Glomerular endothelial cell (primary cell): Measurements from ENCODE around the gene MGST3. TPM values are rescaled to one million over a fixed set of nuclear protein-coding genes. Genes with fewer than 3 reads are reported as not detected.
"Not testable (repeated sequence)": the region's sequence is repeated elsewhere in the genome, so short reads cannot be mapped to it uniquely, and the experiment has no call there.

Experiments
- DNase-seq: peaks from one replicate; pipeline ENCODE4 v3.0.0-alpha.2; 2011; ENCODE audit warnings: low read depth, low spot score; ENCODE audit errors: extremely low read depth
- total RNA-seq: library from RNA; depleted of rRNA; stranded (reverse); fragments of >200 nt; gene quantifications from 2 replicates; pipeline ENCODE4 v1.2.3, GENCODE V29; 2015

Gene MGST3
- total RNA-seq, 1 donor from 2014 or later, result 227 TPM

- no peak for DNase-seq
Observed at GRCh38 chr1:165648919-165649572, 18.0 kb downstream of the MGST3 start.

GRCh38 chr1:165650981-165651625 is 20.1 kb downstream of the MGST3 start:
- DNase-seq, result no peak

GRCh38 chr1:165658766-165659580 is 27.9 kb downstream of the MGST3 start:
- DNase-seq, result not testable (repeated sequence)

GRCh38 chr1:165659581-165659895 is 28.5 kb downstream of the MGST3 start:
- no peak for DNase-seq

- DNase-seq, result no peak
Observed at GRCh38 chr1:165661703-165662102, 30.7 kb downstream of the MGST3 start.

GRCh38 chr1:165662186-165662585 is 31.2 kb downstream of the MGST3 start:
- DNase-seq, result no peak

- DNase-seq, result no peak
Observed at GRCh38 chr1:165666152-165666825, 35.3 kb downstream of the MGST3 start.

GRCh38 chr1:165668184-165668583 is 37.1 kb downstream of the MGST3 start:
- no peak for DNase-seq

GRCh38 chr1:165671526-165671925 is 40.5 kb downstream of the MGST3 start:
- DNase-seq, result no peak

- DNase-seq, result no peak
Observed at GRCh38 chr1:165674599-165674998, 43.6 kb downstream of the MGST3 start.

GRCh38 chr1:165675794-165676193 is 44.8 kb downstream of the MGST3 start:
- no peak for DNase-seq

GRCh38 chr1:165678509-165678908 is 47.5 kb downstream of the MGST3 start:
- DNase-seq, result no peak

- DNase-seq, result no peak
Observed at GRCh38 chr1:165679282-165680036, 48.4 kb downstream of the MGST3 start.

- DNase-seq, result no peak
Observed at GRCh38 chr1:165680303-165680702, 49.3 kb downstream of the MGST3 start.

- not testable (repeated sequence) for DNase-seq
Observed at GRCh38 chr1:165680773-165681172, 49.7 kb downstream of the MGST3 start.

GRCh38 chr1:165683848-165684485 is 52.9 kb downstream of the MGST3 start:
- DNase-seq, result no peak

- no peak for DNase-seq
Observed at GRCh38 chr1:165686121-165686970, 55.3 kb downstream of the MGST3 start.

GRCh38 chr1:165686971-165687433 is 56.0 kb downstream of the MGST3 start:
- no peak for DNase-seq

GRCh38 chr1:165688046-165688445 is 57.0 kb downstream of the MGST3 start:
- no peak for DNase-seq
